H1 (cell line): Measurements from ENCODE around the gene LNX2. TPM values are rescaled to one million over a fixed set of nuclear protein-coding genes. Genes with fewer than 3 reads are reported as not detected.

Experiments used
- CTCF ChIA-PET: fragments of 300-600 bp; sonication (Branson Sonifier 250); formaldehyde crosslinking; loops from one replicate; lab custom pipeline; 2021; ENCODE audit not compliant: partially characterized antibody; lab: Charles Lee
- POLR2A ChIA-PET: fragments of 300-600 bp; sonication (Branson Sonifier 250); formaldehyde crosslinking; loops from one replicate; lab custom pipeline; 2021; ENCODE audit warnings: inconsistent platforms; ENCODE audit not compliant: partially characterized antibody; lab: Charles Lee
- DNase-seq, 2 experiments: peaks; one replicate each; pipeline versions ENCODE4 v3.0.0 to v3.0.0-alpha.2; 2010 to 2022; ENCODE audit warnings: low spot score in 2 of 2, low read depth in 1 of 2, mixed read lengths in 1 of 2
- FAIRE-seq: peaks from 2 replicates; lab custom pipeline; 2011; peaks lifted over from hg19 to GRCh38; lab: Jason Lieb, UNC
- H2AFZ ChIP-seq: 2 replicates; pipeline ENCODE4 v1.8.1; 2012; ENCODE audit warnings: low read length, inconsistent platforms
- H2AK5ac ChIP-seq: 2 replicates; pipeline ENCODE4 v1.6.1; 2013; ENCODE audit warnings: low read depth, low read length
- H2BK120ac ChIP-seq: replicated peaks from 2 replicates; pipeline ENCODE3; 2013; ENCODE audit warnings: low read depth, low read length, inconsistent platforms
- H2BK12ac ChIP-seq: 2 replicates; pipeline ENCODE4 v1.6.1; 2013; ENCODE audit warnings: low read depth, low read length
- H2BK15ac ChIP-seq: 2 replicates; pipeline ENCODE4 v1.6.1; 2013; ENCODE audit warnings: low read length
- H2BK20ac ChIP-seq: 2 replicates; pipeline ENCODE4 v1.6.1; 2013; ENCODE audit warnings: low read length
- H2BK5ac ChIP-seq: 2 replicates; pipeline ENCODE4 v1.6.1; 2013; ENCODE audit warnings: low read depth, low read length
- H3K14ac ChIP-seq: 2 replicates; pipeline ENCODE4 v1.6.1; 2013; ENCODE audit warnings: inconsistent platforms; ENCODE audit not compliant: insufficient read length
- H3K18ac ChIP-seq: 2 replicates; pipeline ENCODE4 v1.6.1; 2013; ENCODE audit warnings: low read length; ENCODE audit errors: extremely low read depth
- H3K23ac ChIP-seq: 2 replicates; pipeline ENCODE4 v1.6.1; 2013; ENCODE audit warnings: inconsistent platforms; ENCODE audit not compliant: insufficient read length
- H3K23me2 ChIP-seq: 2 replicates; pipeline ENCODE4 v1.6.1; 2013; ENCODE audit warnings: low read depth, low read length
- H3K27ac ChIP-seq: 2 replicates; pipeline ENCODE4 v1.6.1; 2011; ENCODE audit warnings: low read depth, low read length, inconsistent platforms
- H3K27me3 ChIP-seq, 4 experiments: replicated peaks in 1 of 4; 1 replicate in 1 of 4; 2 replicates in 3 of 4; pipeline versions ENCODE4 v1.6.1 to v1.8.1; 2011 to 2013; ENCODE audit warnings: low read length in 3 of 4, mild to moderate bottlenecking in 3 of 4, inconsistent platforms in 2 of 4, mixed read lengths in 2 of 4, moderate library complexity in 1 of 4; ENCODE audit not compliant: control insufficient read depth in 3 of 4, insufficient read depth in 3 of 4; ENCODE audit errors: extremely low read depth in 1 of 4
- H3K36me3 ChIP-seq, 4 experiments: 2 replicates each; pipeline versions ENCODE4 v1.6.1 to v1.8.1; 2011 to 2013; ENCODE audit warnings: mild to moderate bottlenecking in 4 of 4, low read length in 3 of 4, moderate library complexity in 2 of 4, control low read depth in 1 of 4, inconsistent platforms in 1 of 4; ENCODE audit not compliant: insufficient read depth in 4 of 4, control insufficient read depth in 2 of 4
- H3K4ac ChIP-seq: replicated peaks from 2 replicates; pipeline ENCODE3; 2013; ENCODE audit warnings: low read length, low read depth, mixed read lengths, inconsistent platforms; ENCODE audit not compliant: insufficient read length
- H3K4me1 ChIP-seq, 4 experiments: replicated peaks in 1 of 4; 1 replicate in 1 of 4; 2 replicates in 3 of 4; pipeline versions ENCODE4 v1.6.1 to v1.8.1; 2011 to 2013; ENCODE audit warnings: low read length in 3 of 4, inconsistent platforms in 2 of 4, mixed read lengths in 1 of 4; ENCODE audit not compliant: insufficient read depth in 4 of 4, control insufficient read depth in 3 of 4
- H3K4me2 ChIP-seq, 2 experiments: 2 replicates each; pipeline versions ENCODE4 v1.6.1 to v1.8.1; 2011 to 2013; ENCODE audit warnings: low read depth in 2 of 2, low read length in 2 of 2, control low read depth in 1 of 2, inconsistent platforms in 1 of 2, mild to moderate bottlenecking in 1 of 2; ENCODE audit not compliant: insufficient read depth in 1 of 2
- H3K4me3 ChIP-seq, 4 experiments: fragments of 200-600, 300-600 bp in 1 of 4; sonication (generic), shearing (Covaris generic), sonication (Bioruptor Twin) in 1 of 4; 2 replicates each; pipeline versions ENCODE4 v1.5.1 to v1.8.1; 2011 to 2016; ENCODE audit warnings: low read length in 4 of 4, low read depth in 3 of 4, control low read depth in 2 of 4, inconsistent platforms in 2 of 4, mild to moderate bottlenecking in 2 of 4, mixed read lengths in 1 of 4, moderate library complexity in 1 of 4; ENCODE audit not compliant: insufficient read depth in 2 of 4; ENCODE audit errors: extremely low read depth in 1 of 4
- H3K56ac ChIP-seq: replicated peaks from 2 replicates; pipeline ENCODE3; 2013; ENCODE audit warnings: low read depth, mild to moderate bottlenecking, mixed read lengths, low read length, inconsistent platforms; ENCODE audit not compliant: insufficient read length
- H3K79me1 ChIP-seq: 2 replicates; pipeline ENCODE4 v1.6.1; 2013; ENCODE audit warnings: low read depth, low read length, control low read depth
- H3K79me2 ChIP-seq, 2 experiments: 2 replicates each; pipeline versions ENCODE4 v1.6.1 to v1.8.1; 2012 to 2013; ENCODE audit warnings: low read length in 2 of 2, mild to moderate bottlenecking in 2 of 2, inconsistent platforms in 1 of 2; ENCODE audit not compliant: insufficient read depth in 2 of 2, control insufficient read depth in 1 of 2
- H3K9ac ChIP-seq, 4 experiments: replicated peaks in 1 of 4; 1 replicate in 1 of 4; 2 replicates in 3 of 4; pipeline versions ENCODE4 v1.6.1 to v1.8.1; 2011 to 2013; ENCODE audit warnings: low read depth in 3 of 4, low read length in 3 of 4, control low read depth in 2 of 4, mild to moderate bottlenecking in 2 of 4, moderate library complexity in 2 of 4, inconsistent platforms in 1 of 4; ENCODE audit errors: extremely low read depth in 1 of 4
- H3K9me3 ChIP-seq, 2 experiments: 2 replicates each; pipeline versions ENCODE4 v1.6.1 to v1.8.1; 2012 to 2013; ENCODE audit warnings: mild to moderate bottlenecking in 2 of 2, moderate library complexity in 2 of 2, control low read depth in 1 of 2, inconsistent platforms in 1 of 2, low read depth in 1 of 2, low read length in 1 of 2, mixed read lengths in 1 of 2; ENCODE audit not compliant: insufficient read depth in 2 of 2
- H4K20me1 ChIP-seq, 2 experiments: replicated peaks in 1 of 2; 2 replicates each; pipeline versions ENCODE3 to v1.8.1; 2011 to 2013; ENCODE audit warnings: inconsistent platforms in 2 of 2, low read length in 2 of 2, mild to moderate bottlenecking in 1 of 2; ENCODE audit not compliant: insufficient read depth in 2 of 2, control insufficient read depth in 1 of 2
- H4K5ac ChIP-seq: 2 replicates; pipeline ENCODE4 v1.6.1; 2013; ENCODE audit warnings: low read length, low read depth, mixed read lengths, inconsistent platforms; ENCODE audit not compliant: insufficient read length
- H4K8ac ChIP-seq: 2 replicates; pipeline ENCODE4 v1.8.0; 2013; ENCODE audit warnings: mild to moderate bottlenecking, moderate library complexity, low read length, inconsistent platforms; ENCODE audit not compliant: insufficient read depth; ENCODE audit errors: extremely low read depth
- H4K91ac ChIP-seq: replicated peaks from 2 replicates; pipeline ENCODE3; 2013; ENCODE audit warnings: low read length, mixed read lengths, inconsistent platforms; ENCODE audit not compliant: insufficient read length
- CREB1 ChIP-seq: IDR thresholded peaks from 2 replicates; pipeline ENCODE4 v1.6.1; 2012; ENCODE audit warnings: inconsistent platforms
- HDAC6 ChIP-seq: IDR thresholded peaks from one replicate; pipeline ENCODE4 v1.7.1; 2012; ENCODE audit warnings: low read depth, mild to moderate bottlenecking, inconsistent platforms, low read length, moderate library complexity
- PHF8 ChIP-seq: fragments of 200-600 bp; sonication (generic); conservative IDR thresholded peaks from 2 replicates; pipeline ENCODE4 v1.7.1; 2012; ENCODE audit warnings: low read depth, mild to moderate bottlenecking, inconsistent platforms, low read length, moderate library complexity
- RAD21 ChIP-seq, 2 experiments: IDR thresholded peaks in 1 of 2; conservative IDR thresholded peaks in 1 of 2; 2 replicates each; pipeline ENCODE4 v1.6.1; 2011; ENCODE audit warnings: low read depth in 2 of 2, low read length in 2 of 2, improper control_type of control experiment in 1 of 2, inconsistent platforms in 1 of 2, mild to moderate bottlenecking in 1 of 2, moderate library complexity in 1 of 2
- SP2 ChIP-seq: IDR thresholded peaks from 2 replicates; pipeline ENCODE4 v1.6.1; 2012; ENCODE audit warnings: mild to moderate bottlenecking, low read length, inconsistent platforms
- TCF12 ChIP-seq: IDR thresholded peaks from 2 replicates; pipeline ENCODE4 v1.6.1; 2011; ENCODE audit warnings: low read depth, mild to moderate bottlenecking, low read length
- WGBS, 2 experiments: shearing (Covaris generic) in 1 of 2; methylation state at CpG; one replicate each; pipeline versions ENCODE4 v1.1.6 to v1.1.7; 2013 to 2015; ENCODE audit warnings: low lambda C conversion rate in 2 of 2, mixed read lengths in 2 of 2, inconsistent platforms in 1 of 2, low coverage in 1 of 2, missing lambda C conversion rate in 1 of 2; ENCODE audit not compliant: insufficient replicate concordance in 2 of 2, insufficient coverage in 1 of 2, insufficient read length in 1 of 2; ENCODE audit errors: extremely low coverage in 1 of 2, missing lambda C conversion rate in 1 of 2; 5-methylcytosine and 5-hydroxymethylcytosine counted together
- polyA plus RNA-seq, 7 experiments: library from polyadenylated mRNA; depleted of rRNA in 3 of 7; stranded (reverse) in 5 of 7; unstranded in 2 of 7; fragments of >200 nt in 5 of 7; fragments of 200-250 nt in 2 of 7; gene quantifications; 1 replicate in 5 of 7; 2 replicates in 1 of 7; 4 replicates in 1 of 7; pipeline versions ENCODE4 v1.2.1 to v1.2.3, GENCODE V29; 2011 to 2013; ENCODE audit warnings: missing spikeins in 2 of 7, mixed read lengths in 2 of 7
- total RNA-seq: library from RNA; stranded (reverse); fragmentation: NEBNext Ultra II Directional; extraction: Animal tissue kit (Norgen Biotek cat#: 25700); gene quantifications from 2 replicates; pipeline ENCODE4 v1.2.1, GENCODE V29; 2021

LNX2 gene
- total and polyA plus RNA-seq, 2 of the 8 experiments (the other 6 are each of a cell fraction or from before 2014, with no cell fraction given), result 6.4 to 13.9 TPM

GRCh38 chr13:27641711-27642502 is 21.6 kb upstream of the LNX2 start:
- H2BK15ac ChIP-seq, result no peak overlapping the region
- no peak overlapping the region for H3K9ac ChIP-seq
- peaks cover 0 to 6% (median 2%) of the 10 kb centered on the region in 4 experiments; a peak in 2 of 7 replicates for H3K4me1 ChIP-seq
- peaks cover 4 to 12% of the 10 kb centered on the region in 2 experiments for H4K20me1 ChIP-seq
- peaks cover 3 to 69% of the 10 kb centered on the region in 2 experiments for H3K79me2 ChIP-seq
- H4K91ac ChIP-seq, result no peak overlapping the region
- H2AK5ac ChIP-seq, result no peak overlapping the region
- H2BK5ac ChIP-seq, result no peak overlapping the region
- TF ChIP-seq RAD21 (IDR thresholded peaks at IDR 0.05 in 1 of 2, conservative IDR thresholded peaks at IDR 0.05 in 1 of 2; ENCODE audit: low read depth in 2 of 2, low read length in 2 of 2) (no peak), TCF12 (no peak), HDAC6 (no peak), CREB1 (no peak), PHF8 (no peak), SP2 (no peak)
- H3K56ac ChIP-seq, result no peak overlapping the region
- ChIA-PET POLR2A (interaction anchor here (1.1 to 2.3 kb wide), 2 partner anchors 9 to 20 kb away, joined by 5 to 9 read pairs; partner anchors contain the start of gene POLR1D), CTCF (interaction anchor here (0.7 to 2.9 kb wide), 5 partner anchors 12 to 280 kb away, joined by 3 to 10 read pairs (median 4); no protein-coding TSS in a partner anchor)
- no peak overlapping the region for H2BK12ac ChIP-seq
- no peak for FAIRE-seq
- H2AFZ ChIP-seq, result no peak overlapping the region
- no peak overlapping the region for H3K4ac ChIP-seq
- H4K5ac ChIP-seq, result no peak overlapping the region
- no peak overlapping the region for H4K8ac ChIP-seq
- peaks cover 7% of the 10 kb centered on the region for H3K79me1 ChIP-seq
- no peak overlapping the region for H3K14ac ChIP-seq
- H3K4me2 ChIP-seq, result no peak overlapping the region
- no peak overlapping the region for H2BK120ac ChIP-seq
- no peak for DNase-seq
- no peaks in the 10 kb centered on the region for H3K36me3 ChIP-seq
- no peaks in the 10 kb centered on the region for H3K9me3 ChIP-seq
- H3K4me3 ChIP-seq, result no peak overlapping the region
- H3K27me3 ChIP-seq, result no peaks in the 10 kb centered on the region
- 85% methylated on average over 4 of the region's 4 CpGs; no CpG with 5 or more reads in 1 of the 2 experiments for WGBS, 2 experiments
- no peak overlapping the region for H3K27ac ChIP-seq
- no peak overlapping the region for H3K18ac ChIP-seq
- no peak overlapping the region for H3K23ac ChIP-seq
- no peak overlapping the region for H2BK20ac ChIP-seq
- no peaks in the 10 kb centered on the region for H3K23me2 ChIP-seq
